Ovary (tissue), 3 donors: ENCODE measurements around the gene PTOV1.

ENCODE experiments used
- CTCF ChIP-seq, 3 donors: fragments of 450-650 bp in 2 of 3; fragments of 200-600 bp in 1 of 3; IDR thresholded peaks; one replicate each; pipeline versions ENCODE4 v1.5.1 to v1.8.0; 2016 to 2022; ENCODE audit warnings: antibody characterized with exemption in 3 of 3, mild to moderate bottlenecking in 1 of 3
- EP300 ChIP-seq: sonication (generic); formaldehyde crosslinking; IDR thresholded peaks from one replicate; pipeline ENCODE4 v1.6.1; 2017; ENCODE audit warnings: antibody characterized with exemption
- donor health status: DM: no; HTN: no; CAD: no.

- TF ChIP-seq CTCF (IDR thresholded peaks at IDR 0.05) (no peak), EP300 (no peak)
Observed at GRCh38 chr19:49879243-49879963, 28.4 kb downstream of the PTOV1 start.
